Thoracic aorta (tissue), 2 donors: ENCODE results near the gene DLGAP1. TPM values are rescaled to one million over a fixed set of nuclear protein-coding genes. Genes with fewer than 3 reads are reported as not detected.
A peak's percentile ranks its signal among the peaks of the same experiment; 100 is the strongest.

Experiments used
- ATAC-seq: fragments of 150-250 bp; one replicate; pipeline ENCODE4 v1.8.0; 2017; ENCODE audit warnings: low read depth; ENCODE audit not compliant: insufficient number of reproducible peaks, low FRiP score
- DNase-seq: peaks from one replicate; pipeline ENCODE4 v3.0.0-alpha.2; 2020; ENCODE audit warnings: low spot score
- H3K27ac ChIP-seq, 2 donors: fragments of 200-600 bp; sonication (generic); 1 replicate in 1 of 2; 2 replicates in 1 of 2; pipeline ENCODE4 v1.5.1; 2016; ENCODE audit warnings: mild to moderate bottlenecking in 2 of 2, moderate library complexity in 2 of 2
- H3K27me3 ChIP-seq: fragments of 200-600 bp; sonication (generic); replicated peaks from 2 replicates; pipeline ENCODE4 v1.6.0; 2016; ENCODE audit warnings: mild to moderate bottlenecking; ENCODE audit not compliant: insufficient read depth
- H3K36me3 ChIP-seq: fragments of 200-600 bp; sonication (generic); one replicate; pipeline ENCODE4 v1.5.1; 2016
- H3K4me1 ChIP-seq, 2 donors: fragments of 200-600 bp; sonication (generic); 1 replicate in 1 of 2; 2 replicates in 1 of 2; pipeline versions ENCODE4 v1.5.1 to v1.6.0; 2016; ENCODE audit warnings: low read depth in 2 of 2, mild to moderate bottlenecking in 1 of 2; ENCODE audit not compliant: control insufficient read depth in 1 of 2
- H3K4me3 ChIP-seq: fragments of 200-600 bp; sonication (generic); 2 replicates; pipeline ENCODE4 v1.5.1; 2016; ENCODE audit warnings: mild to moderate bottlenecking
- H3K9me3 ChIP-seq: fragments of 200-600 bp; sonication (generic); 2 replicates; pipeline ENCODE4 v1.5.1; 2016
- total RNA-seq, 2 donors: library from RNA; depleted of rRNA; stranded (reverse); fragments of >200 nt; gene quantifications; one replicate each; pipeline versions ENCODE4 v1.1.0 to v1.2.3, GENCODE V29; 2016
- TF ChIP-seq, protein P1 (sequence below): fragments of 200-600 bp; sonication (generic); IDR thresholded peaks from one replicate; pipeline ENCODE4 v1.5.1; 2019; ENCODE audit warnings: antibody characterized with exemption

The DLGAP1 gene
- total RNA-seq, 2 donors from 2014 or later = 7.3 to 19.0 TPM

- H3K4me3 ChIP-seq = peak overlapping the region; percentile 62
- peak overlapping the region in 1 of 2 donors; percentile 32 for H3K27ac ChIP-seq
- H3K27me3 ChIP-seq = no peaks in the 10 kb centered on the region
- DNase-seq (no peak), ATAC-seq (no peak)
- H3K36me3 ChIP-seq = no peaks in the 10 kb centered on the region
- peaks cover 0 to 6% of the 10 kb centered on the region in 2 donors for H3K4me1 ChIP-seq
- TF ChIP-seq, protein P1, sequence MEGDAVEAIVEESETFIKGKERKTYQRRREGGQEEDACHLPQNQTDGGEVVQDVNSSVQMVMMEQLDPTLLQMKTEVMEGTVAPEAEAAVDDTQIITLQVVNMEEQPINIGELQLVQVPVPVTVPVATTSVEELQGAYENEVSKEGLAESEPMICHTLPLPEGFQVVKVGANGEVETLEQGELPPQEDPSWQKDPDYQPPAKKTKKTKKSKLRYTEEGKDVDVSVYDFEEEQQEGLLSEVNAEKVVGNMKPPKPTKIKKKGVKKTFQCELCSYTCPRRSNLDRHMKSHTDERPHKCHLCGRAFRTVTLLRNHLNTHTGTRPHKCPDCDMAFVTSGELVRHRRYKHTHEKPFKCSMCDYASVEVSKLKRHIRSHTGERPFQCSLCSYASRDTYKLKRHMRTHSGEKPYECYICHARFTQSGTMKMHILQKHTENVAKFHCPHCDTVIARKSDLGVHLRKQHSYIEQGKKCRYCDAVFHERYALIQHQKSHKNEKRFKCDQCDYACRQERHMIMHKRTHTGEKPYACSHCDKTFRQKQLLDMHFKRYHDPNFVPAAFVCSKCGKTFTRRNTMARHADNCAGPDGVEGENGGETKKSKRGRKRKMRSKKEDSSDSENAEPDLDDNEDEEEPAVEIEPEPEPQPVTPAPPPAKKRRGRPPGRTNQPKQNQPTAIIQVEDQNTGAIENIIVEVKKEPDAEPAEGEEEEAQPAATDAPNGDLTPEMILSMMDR = no peak
- no peaks in the 10 kb centered on the region for H3K9me3 ChIP-seq
These were observed 581.0 kb downstream of the DLGAP1 start for GRCh38 chr18:3874125-3874524.

- ATAC-seq (no peak), DNase-seq (no peak)
- Histone ChIP-seq H3K27ac (peak overlapping the region in 1 of 2 donors; percentile 32), H3K4me3 (peak overlapping the region; percentile 62), H3K27me3 (no peaks in the 10 kb centered on the region), H3K36me3 (no peaks in the 10 kb centered on the region), H3K9me3 (no peaks in the 10 kb centered on the region), H3K4me1 (peaks cover 0 to 6% of the 10 kb centered on the region in 2 donors)
- TF ChIP-seq, protein P1 = no peak
These were observed 581.4 kb downstream of the DLGAP1 start for GRCh38 chr18:3873698-3874097.

DNA sequence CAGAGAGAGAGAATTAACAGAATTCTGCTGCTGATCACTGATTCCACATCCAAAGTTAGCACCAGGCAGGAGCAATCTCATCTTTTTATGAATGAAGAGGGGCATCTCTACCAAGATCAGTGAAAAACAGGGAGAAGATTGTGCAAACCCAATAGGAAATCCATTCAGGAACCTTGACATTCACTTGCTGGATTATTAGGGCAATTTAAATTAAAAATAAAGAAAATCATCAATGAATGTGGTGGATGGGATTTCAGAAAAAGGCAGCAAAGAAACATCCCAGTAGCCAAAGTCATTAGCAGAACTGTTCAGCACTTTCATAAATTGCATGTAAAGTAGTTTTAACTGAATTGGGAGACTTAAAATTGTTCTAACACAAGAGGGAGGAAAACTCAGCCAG, 581.9 kb downstream of the DLGAP1 start:
- Histone ChIP-seq H3K36me3 (no peaks in the 10 kb centered on the region), H3K4me3 (no peak overlapping the region), H3K9me3 (no peaks in the 10 kb centered on the region), H3K4me1 (peaks cover 0 to 9% of the 10 kb centered on the region in 2 donors), H3K27ac (no peak overlapping the region), H3K27me3 (no peaks in the 10 kb centered on the region)
- TF ChIP-seq, protein P1 = no peak
- DNase-seq (no peak), ATAC-seq (no peak)

DNA sequence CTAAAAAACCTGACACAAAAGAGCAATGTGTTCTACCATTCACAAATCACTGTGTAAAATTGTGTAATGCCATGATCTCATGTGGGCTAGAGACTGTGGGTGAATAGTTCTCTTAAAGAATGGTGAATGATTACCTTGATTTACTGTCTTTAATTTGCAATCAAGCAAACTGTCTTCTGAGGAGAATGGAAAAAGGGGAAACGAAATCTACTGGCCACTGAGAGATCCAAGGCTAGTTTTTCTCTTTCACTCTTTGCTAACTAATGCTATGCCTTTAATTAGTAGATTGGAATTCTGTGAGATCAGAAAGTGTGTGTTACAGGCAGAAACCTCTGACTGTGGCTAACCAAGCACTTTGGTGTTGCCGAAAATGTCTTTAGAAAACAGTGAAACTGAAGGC, 582.5 kb downstream of the DLGAP1 start:
- Histone ChIP-seq H3K27ac (no peak overlapping the region), H3K9me3 (no peaks in the 10 kb centered on the region), H3K36me3 (no peaks in the 10 kb centered on the region), H3K4me3 (no peak overlapping the region), H3K27me3 (no peaks in the 10 kb centered on the region), H3K4me1 (peaks cover 2 to 15% of the 10 kb centered on the region in 2 donors)
- ATAC-seq (no peak), DNase-seq (no peak)
- TF ChIP-seq, protein P1 = no peak

DNA sequence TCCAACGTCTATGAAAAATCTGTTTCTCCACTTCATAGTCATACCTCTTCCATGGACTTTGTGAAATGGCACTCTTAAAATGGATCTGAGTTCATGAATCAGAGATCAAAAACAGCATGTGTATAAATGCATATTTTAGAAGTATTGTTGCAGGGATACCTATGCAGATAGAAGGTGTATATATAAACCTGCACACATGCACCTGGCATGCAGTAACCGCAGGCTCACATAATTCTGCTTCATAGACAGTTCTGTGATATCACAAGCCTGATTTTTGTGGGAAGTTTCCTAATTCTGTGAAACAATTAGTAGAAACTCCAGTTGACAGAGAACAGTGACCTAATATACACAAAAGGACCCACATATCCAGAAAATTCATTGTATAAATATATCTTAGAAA, 583.4 kb downstream of the DLGAP1 start:
- H3K36me3 ChIP-seq = no peaks in the 10 kb centered on the region
- H3K27me3 ChIP-seq = no peaks in the 10 kb centered on the region
- no peaks in the 10 kb centered on the region for H3K9me3 ChIP-seq
- TF ChIP-seq, protein P1 = no peak
- peaks cover 6 to 24% of the 10 kb centered on the region in 2 donors for H3K4me1 ChIP-seq
- no peak for ATAC-seq
- H3K27ac ChIP-seq = no peak overlapping the region
- DNase-seq = no peak
- H3K4me3 ChIP-seq = no peak overlapping the region
